ENCODE measurements around the gene RUBCNL. TPM values are rescaled to one million over a fixed set of nuclear protein-coding genes. Genes with fewer than 3 reads are reported as not detected.

The RUBCNL gene
- total and polyA plus RNA-seq, 4 donors, result 0.36 to 4.2 (median 0.96) TPM

- Histone ChIP-seq H3K27me3 (ENCODE audit: control insufficient read depth in 4 of 4, insufficient read depth in 4 of 4, low read length in 3 of 4) (no peaks in the 10 kb centered on the region), H3K9ac (ENCODE audit: low read depth in 1 of 2, low read length in 2 of 2) (no peak overlapping the region), H3K36me3 (ENCODE audit: control insufficient read depth in 4 of 4, insufficient read depth in 3 of 4, low read depth in 1 of 4, low read length in 3 of 4) (peaks cover 0 to 3% (median 0%) of the 10 kb centered on the region in 4 donors), H3K27ac (ENCODE audit: low read depth in 1 of 2, low read length in 2 of 2) (no peak overlapping the region), H3K9me3 (ENCODE audit: control insufficient read depth in 4 of 4, low read length in 3 of 4) (no peaks in the 10 kb centered on the region), H3K4me3 (ENCODE audit: low read depth in 1 of 3, low read length in 3 of 3) (no peak overlapping the region), H3K4me1 (ENCODE audit: control insufficient read depth in 4 of 4, insufficient read depth in 4 of 4, low read length in 3 of 4) (no peaks in the 10 kb centered on the region)
- 89% methylated on average over 1 of the region's 1 CpG for WGBS
- DNase-seq (ENCODE audit: low spot score), result no peak
- TF ChIP-seq YY1 (IDR thresholded peaks at IDR 0.05), result no peak
- TF ChIP-seq RXRA (IDR thresholded peaks at IDR 0.05), result no peak
- TF ChIP-seq SP1 (IDR thresholded peaks at IDR 0.05), result no peak
- TF ChIP-seq ATF3 (IDR thresholded peaks at IDR 0.05), result no peak
These were observed 27.3 kb downstream of the RUBCNL start for GRCh38 chr13:46359714-46360113.

GRCh38 chr13:46355901-46356590, 31.0 kb downstream of the RUBCNL start:
- H3K4me1 ChIP-seq (ENCODE audit: control insufficient read depth in 4 of 4, insufficient read depth in 4 of 4, low read length in 3 of 4), result no peaks in the 10 kb centered on the region

More at GRCh38 chr13:46355901-46356590, 31.0 kb downstream of the RUBCNL start:
- Histone ChIP-seq H3K36me3 (ENCODE audit: control insufficient read depth in 4 of 4, insufficient read depth in 3 of 4, low read depth in 1 of 4, low read length in 3 of 4) (peaks cover 0 to 3% (median 0%) of the 10 kb centered on the region in 4 donors), H3K27me3 (ENCODE audit: control insufficient read depth in 4 of 4, insufficient read depth in 4 of 4, low read length in 3 of 4) (no peaks in the 10 kb centered on the region), H3K4me3 (ENCODE audit: low read depth in 1 of 3, low read length in 3 of 3) (no peak overlapping the region), H3K9ac (ENCODE audit: low read depth in 1 of 2, low read length in 2 of 2) (no peak overlapping the region), H3K27ac (ENCODE audit: low read depth in 1 of 2, low read length in 2 of 2) (no peak overlapping the region), H3K9me3 (ENCODE audit: control insufficient read depth in 4 of 4, low read length in 3 of 4) (no peaks in the 10 kb centered on the region)
- TF ChIP-seq ZBTB33 (IDR thresholded peaks at IDR 0.05) (no peak), CTCF (IDR thresholded peaks at IDR 0.05; ENCODE audit: low read depth, low read length, missing input control) (no peak), MAX (IDR thresholded peaks at IDR 0.05) (no peak), JUND (IDR thresholded peaks at IDR 0.05) (no peak), TAF1 (conservative IDR thresholded peaks at IDR 0.05) (no peak), SP1 (IDR thresholded peaks at IDR 0.05) (no peak), NR2F2 (IDR thresholded peaks at IDR 0.05) (no peak), YY1 (IDR thresholded peaks at IDR 0.05) (no peak), HNF4A (conservative IDR thresholded peaks at IDR 0.05) (no peak), FOXA1 (IDR thresholded peaks at IDR 0.05) (no peak)
- DNase-seq (ENCODE audit: low spot score), result no peak
- 86% methylated on average over 11 of the region's 11 CpGs for WGBS

Data from liver (tissue), 9 donors.